ENCODE data around the gene ARVCF. TPM values are rescaled to one million over a fixed set of nuclear protein-coding genes. Genes with fewer than 3 reads are reported as not detected.

ARVCF gene
- total and polyA plus RNA-seq, 9 of the 15 experiments (the other 6 are each of a cell fraction or from before 2014, with no cell fraction given): 0.03 to 97.4 (median 15.6) TPM

GRCh38 chr22:19986410-19987341, 29.9 kb downstream of the ARVCF start (continued):
- TF ChIP-seq ZKSCAN8 (CRISPR knock-in tag; IDR thresholded peaks at IDR 0.05) (no peak), ZBTB26 (CRISPR knock-in tag; IDR thresholded peaks at IDR 0.05) (no peak), GABPB1 (CRISPR knock-in tag; IDR thresholded peaks at IDR 0.05) (no peak), RBM22 (IDR thresholded peaks at IDR 0.05; ENCODE audit: low read depth, low read length, poor library complexity, severe bottlenecking) (no peak), TSC22D4 (tag; IDR thresholded peaks at IDR 0.05) (no peak), RFX5 (IDR thresholded peaks at IDR 0.05; ENCODE audit: low read depth, low read length) (0 out of 2 replicates have a peak, but pooled peaks have one; percentile 7), ZKSCAN1 (IDR thresholded peaks at IDR 0.05; ENCODE audit: low read depth, low read length) (peak; percentile 63; the same call in 1 of the 2 replicates), POU5F1 (IDR thresholded peaks at IDR 0.05; ENCODE audit: borderline replicate concordance, low read depth, low read length, partially characterized antibody) (peak; percentile 73), NKRF (IDR thresholded peaks at IDR 0.05; ENCODE audit: borderline replicate concordance) (no peak), ZNF445 (CRISPR knock-in tag; IDR thresholded peaks at IDR 0.05; ENCODE audit: low read depth) (no peak), TFAP4 (CRISPR knock-in tag; IDR thresholded peaks at IDR 0.05; ENCODE audit: borderline replicate concordance) (no peak), ZSCAN29 (IDR thresholded peaks at IDR 0.05) (peak; percentile 9; the same call in 1 of the 2 replicates), SAP30 (IDR thresholded peaks at IDR 0.05; ENCODE audit: borderline replicate concordance, insufficient read depth, low read depth, low read length, poor library complexity, severe bottlenecking) (peak; percentile 85), ZBTB34 (CRISPR knock-in tag; IDR thresholded peaks at IDR 0.05) (no peak), SP1 (CRISPR knock-in tag; IDR thresholded peaks at IDR 0.05) (no peak), YBX1 (IDR thresholded peaks at IDR 0.05) (no peak), HDGF (IDR thresholded peaks at IDR 0.05) (no peak), SNRNP70 (optimal IDR thresholded peaks at IDR 0.05; ENCODE audit: low read depth, low read length) (no peak), SIX5 (IDR thresholded peaks at IDR 0.05; ENCODE audit: borderline replicate concordance in 1 of 2, insufficient read depth in 1 of 2, low read depth in 1 of 2, low read length in 2 of 2) (no peak), XRCC4 (IDR thresholded peaks at IDR 0.05; ENCODE audit: extremely low read depth, insufficient read depth, insufficient read length) (no peak), DNMT1 (IDR thresholded peaks at IDR 0.05) (no peak), ZNF75A (CRISPR knock-in tag; IDR thresholded peaks at IDR 0.05) (no peak), WHSC1 (IDR thresholded peaks at IDR 0.05; ENCODE audit: low read length) (no peak)

Data from K562 (cell line).